ENCODE measurements around the gene ERGIC1.

The ERGIC1 gene

DNA sequence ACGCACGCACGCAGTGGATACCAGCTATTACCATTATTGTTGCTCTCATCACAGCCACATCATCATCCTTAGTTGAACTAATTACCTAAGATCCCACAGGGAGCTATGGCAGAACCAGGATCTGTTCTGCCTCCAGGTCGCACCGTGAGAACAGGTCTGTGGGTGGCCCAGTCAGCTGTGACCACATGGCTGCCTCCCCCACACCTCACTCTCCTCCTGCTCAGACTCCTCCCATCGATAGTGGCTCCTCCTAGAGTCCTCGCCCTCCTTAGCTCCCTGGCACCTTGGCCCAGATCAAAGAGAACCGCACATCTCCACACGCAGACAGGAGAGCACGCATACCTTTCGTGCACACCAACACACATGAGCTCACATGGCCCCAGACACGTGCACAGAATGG is 92.7 kb downstream of the ERGIC1 start:
- Mint-ChIP-seq H3K4me1 (peaks cover 4% of the 10 kb centered on the region), H3K4me3 (no peak overlapping the region), H3K27me3 (no peaks in the 10 kb centered on the region), H3K9me3 (no peaks in the 10 kb centered on the region), H3K27ac (ENCODE audit: low read depth) (no peak overlapping the region), H3K36me3 (ENCODE audit: insufficient read depth) (peaks cover 18% of the 10 kb centered on the region)
- DNase-seq (ENCODE audit: low spot score in 2 of 2) (no peak), ATAC-seq (replicated peaks; ENCODE audit: extremely low read depth, poor library complexity, severe bottlenecking) (no peak)

DNA sequence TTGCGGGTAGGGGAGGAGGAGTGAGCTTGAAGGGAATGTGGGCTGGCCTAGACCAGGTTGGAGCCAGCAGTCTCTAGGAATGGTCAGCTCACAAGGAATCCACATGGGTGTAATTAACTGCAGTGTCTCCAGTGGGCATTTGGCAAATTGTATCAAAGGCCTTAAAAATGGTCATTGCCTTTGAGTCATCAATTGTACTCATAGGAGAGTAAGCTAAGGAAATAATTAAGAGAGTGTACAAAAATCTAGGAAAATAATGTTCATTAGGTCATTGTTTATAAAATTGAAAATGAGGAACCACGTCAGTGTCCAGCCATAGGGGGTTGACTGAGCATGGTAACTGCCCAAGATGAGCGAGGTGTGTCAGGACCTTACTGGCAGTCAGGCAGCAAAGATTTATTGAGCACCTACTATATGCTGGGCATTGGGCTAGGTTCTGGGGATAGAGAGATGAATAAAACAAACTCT is 95.4 kb downstream of the ERGIC1 start:
- Mint-ChIP-seq H3K9me3 (no peaks in the 10 kb centered on the region), H3K4me1 (peaks cover 9% of the 10 kb centered on the region), H3K36me3 (ENCODE audit: insufficient read depth) (peaks cover 11% of the 10 kb centered on the region), H3K4me3 (no peak overlapping the region), H3K27ac (ENCODE audit: low read depth) (no peak overlapping the region), H3K27me3 (no peaks in the 10 kb centered on the region)
- ATAC-seq (replicated peaks; ENCODE audit: extremely low read depth, poor library complexity, severe bottlenecking) (no peak), DNase-seq (ENCODE audit: low spot score in 2 of 2) (no peak)

DNA sequence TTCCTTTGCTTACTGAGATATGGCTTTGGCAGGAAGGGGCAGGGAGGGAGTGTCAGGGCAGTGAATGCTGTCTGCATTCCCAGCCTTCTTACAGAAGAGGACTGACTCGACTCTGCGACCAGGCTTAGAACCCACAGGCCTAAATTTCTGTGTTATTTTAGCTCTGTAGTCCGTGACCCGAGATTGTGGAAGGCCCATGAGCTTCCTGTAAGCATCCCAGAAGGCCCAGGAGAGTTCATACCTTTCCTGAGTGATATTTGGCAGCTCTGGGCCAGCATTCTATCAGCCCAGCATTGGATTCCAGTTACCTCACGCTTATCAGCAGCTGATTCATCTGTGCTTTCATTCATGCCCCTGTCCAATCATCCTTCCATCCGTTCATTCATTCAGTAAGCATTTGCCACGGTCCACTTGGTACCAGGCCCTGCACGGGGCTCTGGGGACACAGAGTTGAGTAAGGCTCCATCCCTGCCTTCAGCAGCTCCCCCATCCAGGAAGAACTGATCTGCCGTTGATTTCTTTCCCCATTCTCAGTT is 97.0 kb downstream of the ERGIC1 start:
- peaks cover 9% of the 10 kb centered on the region for H3K4me1 Mint-ChIP-seq
- peaks cover 13% of the 10 kb centered on the region for H3K36me3 Mint-ChIP-seq (ENCODE audit: insufficient read depth)
- DNase-seq (ENCODE audit: low spot score in 2 of 2) = no peak
- no peaks in the 10 kb centered on the region for H3K9me3 Mint-ChIP-seq
- no peak overlapping the region for H3K4me3 Mint-ChIP-seq
- H3K27me3 Mint-ChIP-seq = no peaks in the 10 kb centered on the region
- H3K27ac Mint-ChIP-seq (ENCODE audit: low read depth) = peak overlapping the region; percentile 61
- no peak for ATAC-seq (replicated peaks; ENCODE audit: extremely low read depth, poor library complexity, severe bottlenecking)

- Mint-ChIP-seq H3K36me3 (ENCODE audit: insufficient read depth) (peaks cover 14% of the 10 kb centered on the region), H3K4me1 (peaks cover 9% of the 10 kb centered on the region), H3K9me3 (no peaks in the 10 kb centered on the region), H3K4me3 (no peak overlapping the region), H3K27ac (ENCODE audit: low read depth) (no peak overlapping the region), H3K27me3 (no peaks in the 10 kb centered on the region)
- ATAC-seq (replicated peaks; ENCODE audit: extremely low read depth, poor library complexity, severe bottlenecking) = peak; percentile 86
- DNase-seq (ENCODE audit: low spot score in 2 of 2) = peak; percentile 46 to 63
These were observed 98.4 kb downstream of the ERGIC1 start for GRCh38 chr5:172932313-172933017.

DNA sequence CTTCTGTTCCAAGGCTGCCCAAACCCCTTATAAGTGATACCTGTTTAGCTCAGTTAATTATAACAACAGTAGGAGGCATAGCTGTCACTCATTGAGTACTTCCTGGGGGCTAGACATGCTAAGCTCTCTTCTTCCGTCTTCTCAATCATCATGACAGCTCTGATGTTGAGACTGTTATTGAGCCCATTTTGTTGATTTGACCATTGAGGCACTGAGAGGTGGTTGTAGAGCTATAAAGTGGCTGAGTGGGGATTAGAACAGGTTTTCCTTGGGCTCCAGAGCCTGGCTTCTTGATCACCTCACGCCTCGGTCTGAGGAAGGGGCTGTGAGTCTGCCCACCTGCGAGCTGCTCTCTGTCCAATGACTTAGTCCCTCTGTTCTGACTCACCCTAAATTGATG is 99.2 kb downstream of the ERGIC1 start:
- Mint-ChIP-seq H3K36me3 (ENCODE audit: insufficient read depth) (peaks cover 14% of the 10 kb centered on the region), H3K27me3 (no peaks in the 10 kb centered on the region), H3K27ac (ENCODE audit: low read depth) (no peak overlapping the region), H3K9me3 (no peaks in the 10 kb centered on the region), H3K4me1 (peaks cover 9% of the 10 kb centered on the region), H3K4me3 (no peak overlapping the region)
- DNase-seq (ENCODE audit: low spot score in 2 of 2) = no peak
- no peak for ATAC-seq (replicated peaks; ENCODE audit: extremely low read depth, poor library complexity, severe bottlenecking)

GRCh38 chr5:172935096-172935495 is 101.0 kb downstream of the ERGIC1 start:
- Mint-ChIP-seq H3K36me3 (ENCODE audit: insufficient read depth) (peaks cover 11% of the 10 kb centered on the region), H3K9me3 (no peaks in the 10 kb centered on the region), H3K4me1 (peaks cover 9% of the 10 kb centered on the region), H3K4me3 (no peak overlapping the region), H3K27ac (ENCODE audit: low read depth) (no peak overlapping the region), H3K27me3 (no peaks in the 10 kb centered on the region)
- no peak for ATAC-seq (replicated peaks; ENCODE audit: extremely low read depth, poor library complexity, severe bottlenecking)
- no peak for DNase-seq (ENCODE audit: low spot score in 2 of 2)

DNA sequence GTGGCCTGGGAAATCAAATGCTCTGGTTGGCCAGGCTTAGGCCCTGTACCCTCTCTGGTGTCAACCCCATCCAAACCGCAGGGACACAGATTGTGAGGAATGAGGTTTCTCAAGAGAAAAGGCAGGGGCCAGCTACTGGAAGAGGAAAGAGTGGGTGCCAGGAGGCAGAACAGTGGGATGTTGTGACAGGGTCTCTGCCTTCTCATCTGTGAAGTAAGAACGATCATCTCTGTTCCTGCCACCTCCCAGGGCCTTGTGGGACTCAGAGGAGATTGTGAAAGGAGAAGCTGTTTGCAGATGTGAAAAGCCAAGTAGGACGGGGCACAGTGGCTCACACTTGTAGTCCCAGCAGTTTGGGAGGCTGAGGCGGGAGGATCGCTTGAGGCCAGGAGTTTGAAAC is 102.3 kb downstream of the ERGIC1 start:
- ATAC-seq (replicated peaks; ENCODE audit: extremely low read depth, poor library complexity, severe bottlenecking) = no peak
- H3K36me3 Mint-ChIP-seq (ENCODE audit: insufficient read depth) = peaks cover 14% of the 10 kb centered on the region
- no peak for DNase-seq (ENCODE audit: low spot score in 2 of 2)
- H3K27ac Mint-ChIP-seq (ENCODE audit: low read depth) = no peak overlapping the region
- no peaks in the 10 kb centered on the region for H3K27me3 Mint-ChIP-seq
- peaks cover 9% of the 10 kb centered on the region for H3K4me1 Mint-ChIP-seq
- no peak overlapping the region for H3K4me3 Mint-ChIP-seq
- no peaks in the 10 kb centered on the region for H3K9me3 Mint-ChIP-seq

GRCh38 chr5:172939071-172939470 is 105.0 kb downstream of the ERGIC1 start:
- no peak for ATAC-seq (replicated peaks; ENCODE audit: extremely low read depth, poor library complexity, severe bottlenecking)
- H3K27ac Mint-ChIP-seq (ENCODE audit: low read depth) = no peak overlapping the region

DNA sequence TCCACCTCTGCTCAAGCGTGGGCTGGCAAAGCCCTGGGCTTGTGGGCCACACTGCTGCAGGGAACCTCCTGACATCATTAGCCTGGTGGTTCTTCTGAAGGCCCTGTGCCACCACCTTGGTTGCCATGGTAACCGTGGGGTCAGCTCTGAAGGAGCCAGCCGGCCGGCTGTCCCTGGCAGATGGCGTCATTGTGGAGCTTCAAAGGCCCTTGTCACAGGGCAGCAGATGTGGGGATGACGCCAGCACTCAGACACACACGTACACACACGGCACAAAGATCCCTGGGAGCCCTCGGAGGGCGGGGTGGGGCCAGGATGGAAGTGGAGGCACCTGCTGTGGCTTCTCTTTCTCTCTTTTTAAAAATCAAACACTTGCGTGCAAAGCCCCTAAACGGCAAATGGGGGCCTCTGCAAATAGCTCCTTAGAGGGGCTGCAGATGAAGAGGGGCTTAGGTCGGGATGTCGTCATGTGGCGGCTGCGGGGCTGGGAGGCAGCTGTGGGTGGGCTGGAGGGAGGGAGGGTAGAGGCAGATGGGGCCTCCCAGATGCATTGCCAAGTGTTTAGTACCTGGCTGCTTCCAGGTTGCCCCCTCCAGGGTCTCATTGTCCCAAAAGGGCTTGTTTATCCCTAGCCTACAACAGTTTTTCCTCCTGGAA is 105.7 kb downstream of the ERGIC1 start:
- H3K4me1 Mint-ChIP-seq = no peaks in the 10 kb centered on the region
- H3K27me3 Mint-ChIP-seq = no peaks in the 10 kb centered on the region
- H3K36me3 Mint-ChIP-seq (ENCODE audit: insufficient read depth) = peaks cover 14% of the 10 kb centered on the region
- ATAC-seq (replicated peaks; ENCODE audit: extremely low read depth, poor library complexity, severe bottlenecking) = no peak
- H3K27ac Mint-ChIP-seq (ENCODE audit: low read depth) = no peak overlapping the region
- no peak for DNase-seq (ENCODE audit: low spot score in 2 of 2)
- no peaks in the 10 kb centered on the region for H3K9me3 Mint-ChIP-seq
- no peak overlapping the region for H3K4me3 Mint-ChIP-seq

More at GRCh38 chr5:172939071-172939470, 105.0 kb downstream of the ERGIC1 start:
- Mint-ChIP-seq H3K4me1 (no peaks in the 10 kb centered on the region), H3K9me3 (no peaks in the 10 kb centered on the region), H3K36me3 (ENCODE audit: insufficient read depth) (peaks cover 15% of the 10 kb centered on the region), H3K27me3 (no peaks in the 10 kb centered on the region), H3K4me3 (no peak overlapping the region)
- no peak for DNase-seq (ENCODE audit: low spot score in 2 of 2)

- Mint-ChIP-seq H3K27me3 (no peaks in the 10 kb centered on the region), H3K27ac (ENCODE audit: low read depth) (no peak overlapping the region), H3K9me3 (no peaks in the 10 kb centered on the region), H3K4me3 (no peak overlapping the region), H3K4me1 (no peaks in the 10 kb centered on the region), H3K36me3 (ENCODE audit: insufficient read depth) (peaks cover 14% of the 10 kb centered on the region)
- no peak for ATAC-seq (replicated peaks; ENCODE audit: extremely low read depth, poor library complexity, severe bottlenecking)
- DNase-seq (ENCODE audit: low spot score in 2 of 2) = no peak
These were observed 106.4 kb downstream of the ERGIC1 start for GRCh38 chr5:172940268-172941066.

DNA sequence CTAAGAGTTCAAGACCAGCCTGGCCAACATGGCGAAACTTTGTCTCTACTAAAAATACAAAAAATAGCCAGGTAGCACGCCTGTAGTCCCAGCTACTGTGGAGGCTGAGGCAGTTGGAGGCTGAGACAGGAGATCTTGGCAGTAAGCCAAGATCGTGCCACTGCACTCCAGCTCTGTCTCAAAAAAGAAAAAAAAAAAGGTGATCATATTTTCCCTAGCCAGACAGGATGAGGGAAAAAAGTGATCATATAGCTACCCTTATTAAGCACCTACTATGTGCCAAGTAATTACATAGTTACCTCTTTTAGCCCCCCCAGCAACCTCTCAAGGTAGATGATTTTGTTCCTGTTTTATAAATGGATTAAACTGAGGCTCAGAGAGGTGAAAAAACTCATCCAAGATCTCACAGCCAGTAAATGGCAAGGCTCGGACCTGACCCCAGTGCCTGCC is 107.0 kb downstream of the ERGIC1 start:
- ATAC-seq (replicated peaks; ENCODE audit: extremely low read depth, poor library complexity, severe bottlenecking) (no peak), DNase-seq (ENCODE audit: low spot score in 2 of 2) (no peak)
- Mint-ChIP-seq H3K4me3 (no peak overlapping the region), H3K27me3 (no peaks in the 10 kb centered on the region), H3K4me1 (no peaks in the 10 kb centered on the region), H3K9me3 (no peaks in the 10 kb centered on the region), H3K36me3 (ENCODE audit: insufficient read depth) (peaks cover 12% of the 10 kb centered on the region), H3K27ac (ENCODE audit: low read depth) (no peak overlapping the region)

- no peak for ATAC-seq (replicated peaks; ENCODE audit: extremely low read depth, poor library complexity, severe bottlenecking)
- H3K4me3 Mint-ChIP-seq = no peak overlapping the region
- no peaks in the 10 kb centered on the region for H3K9me3 Mint-ChIP-seq
- no peak overlapping the region for H3K27ac Mint-ChIP-seq (ENCODE audit: low read depth)
- H3K36me3 Mint-ChIP-seq (ENCODE audit: insufficient read depth) = peaks cover 13% of the 10 kb centered on the region
- no peaks in the 10 kb centered on the region for H3K4me1 Mint-ChIP-seq
- H3K27me3 Mint-ChIP-seq = no peaks in the 10 kb centered on the region
- no peak for DNase-seq (ENCODE audit: low spot score in 2 of 2)
These were observed 108.5 kb downstream of the ERGIC1 start for GRCh38 chr5:172942556-172942955.

Measured in central memory CD8-positive, alpha-beta T cell (primary cell).